ENCODE results near the gene CREB5. TPM values are rescaled to one million over a fixed set of nuclear protein-coding genes. Genes with fewer than 3 reads are reported as not detected.

CREB5 gene
- polyA plus RNA-seq (ENCODE audit: low read depth in 6 of 6), result under 1 TPM in 2 of 6 donors, not detected in 4; 0.40 to 0.66 TPM

DNA sequence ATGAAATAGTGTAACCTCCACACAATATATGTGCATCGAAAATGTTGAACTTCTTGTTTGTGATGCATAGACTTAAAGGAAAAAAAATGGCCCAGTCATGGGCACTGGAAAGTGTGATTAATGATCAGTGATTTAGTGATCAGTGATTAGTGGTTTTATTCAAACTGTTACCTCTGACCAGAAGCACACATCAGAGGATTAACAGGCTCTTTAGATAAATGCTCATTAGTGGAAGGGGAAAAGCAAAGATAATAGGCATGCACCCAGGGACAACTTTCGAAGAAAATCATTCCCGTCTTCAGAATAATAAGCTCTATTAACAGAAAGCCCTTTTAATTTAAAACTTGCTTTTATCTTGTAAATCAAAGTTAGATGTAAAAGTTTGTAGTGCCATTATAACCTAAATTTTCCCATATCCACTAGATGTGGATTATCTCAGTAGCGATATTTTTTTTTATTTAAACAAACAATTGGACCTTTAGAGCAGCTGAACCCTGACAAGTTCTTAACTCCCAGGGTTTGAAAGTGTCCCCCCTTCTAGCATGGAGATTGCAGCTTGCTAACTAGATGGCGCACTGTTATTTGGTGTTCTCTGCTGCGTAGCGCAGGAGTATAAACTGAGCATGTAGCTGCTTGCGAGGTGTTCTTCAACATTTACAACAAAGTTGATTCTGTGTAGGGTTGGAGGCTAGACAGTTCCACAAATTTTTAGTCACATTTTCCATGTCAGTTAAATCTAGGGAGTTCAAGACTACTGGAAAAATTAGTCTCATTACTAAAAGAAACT is at the start of gene CREB5:
Gene CREB5, plus strand, starts transcription at position 643 of the 787 bp plus-strand sequence. CDS start 397 bp downstream, outside the sequence.
- H3K4me3 Mint-ChIP-seq, result peak within 1 kb of the TSS in 6 of 8 donors; percentile 86 to 93 (median 92)
- H3K27ac Mint-ChIP-seq, result peak within 1 kb of the TSS in 1 of 6 donors; percentile 5
- H3K4me1 Mint-ChIP-seq, result peaks cover 22 to 29% (median 28%) of the 10 kb centered on the region in 3 donors
- H3K9me3 Mint-ChIP-seq, result peaks cover 0 to 4% (median 0%) of the 10 kb centered on the region in 7 donors
- no peaks in the 10 kb centered on the region for H3K36me3 Mint-ChIP-seq
- no peak for ATAC-seq (ENCODE audit: low read depth in 2 of 2)
- DNase-seq, result no peak
- H3K27me3 Mint-ChIP-seq, result peaks cover 69 to 88% (median 80%) of the 10 kb centered on the region in 3 donors

GRCh38 chr7:28362812-28363211 is 49.5 kb upstream of the CREB5 start:
- Mint-ChIP-seq H3K4me1 (peaks cover 0 to 6% (median 2%) of the 10 kb centered on the region in 3 donors), H3K27ac (no peak overlapping the region), H3K9me3 (peaks cover 7 to 17% (median 12%) of the 10 kb centered on the region in 7 donors), H3K4me3 (no peak overlapping the region), H3K27me3 (peaks cover 0 to 27% (median 25%) of the 10 kb centered on the region in 3 donors), H3K36me3 (peaks cover 15 to 21% of the 10 kb centered on the region in 2 donors)
- no peak for DNase-seq
- ATAC-seq (ENCODE audit: low read depth in 2 of 2), result peak; percentile 37 to 57

GRCh38 chr7:28364082-28364481 is 48.2 kb upstream of the CREB5 start:
- Mint-ChIP-seq H3K9me3 (peaks cover 7 to 17% (median 12%) of the 10 kb centered on the region in 7 donors), H3K36me3 (peaks cover 15 to 21% of the 10 kb centered on the region in 2 donors), H3K27ac (no peak overlapping the region), H3K4me1 (peaks cover 0 to 6% (median 3%) of the 10 kb centered on the region in 3 donors), H3K4me3 (no peak overlapping the region), H3K27me3 (peaks cover 0 to 32% (median 28%) of the 10 kb centered on the region in 3 donors)
- ATAC-seq (ENCODE audit: low read depth in 2 of 2) (no peak), DNase-seq (no peak)

GRCh38 chr7:28369523-28369922 is 42.8 kb upstream of the CREB5 start:
- no peak overlapping the region for H3K4me3 Mint-ChIP-seq
- H3K27me3 Mint-ChIP-seq, result peaks cover 4 to 40% (median 37%) of the 10 kb centered on the region in 3 donors
- peaks cover 5 to 12% (median 9%) of the 10 kb centered on the region in 7 donors for H3K9me3 Mint-ChIP-seq
- ATAC-seq (ENCODE audit: low read depth in 2 of 2), result no peak
- peaks cover 0 to 3% (median 0%) of the 10 kb centered on the region in 3 donors for H3K4me1 Mint-ChIP-seq
- H3K27ac Mint-ChIP-seq, result no peak overlapping the region
- peaks cover 11 to 12% of the 10 kb centered on the region in 2 donors for H3K36me3 Mint-ChIP-seq
- no peak for DNase-seq

DNA sequence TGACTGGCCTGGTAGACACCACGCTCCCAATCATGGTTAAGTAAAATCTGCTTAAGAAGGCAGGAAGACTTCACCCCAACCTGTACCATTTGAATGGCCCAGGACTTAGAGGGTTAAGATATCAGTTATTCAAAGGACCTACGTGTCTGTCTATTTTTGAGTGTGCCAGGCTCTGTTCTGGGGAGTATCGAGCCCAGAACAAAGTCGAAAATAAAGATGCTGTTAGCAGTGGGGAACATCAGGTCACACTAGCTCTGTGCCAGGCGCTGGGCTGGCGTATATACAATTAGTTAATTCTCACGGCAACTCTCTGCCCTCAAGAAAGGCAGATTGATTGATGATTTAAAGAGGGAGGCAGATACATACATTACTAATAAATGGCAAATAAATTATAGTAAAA is 40.5 kb upstream of the CREB5 start:
- peaks cover 17 to 42% (median 26%) of the 10 kb centered on the region in 3 donors for H3K27me3 Mint-ChIP-seq
- DNase-seq, result no peak
- no peak overlapping the region for H3K27ac Mint-ChIP-seq
- no peaks in the 10 kb centered on the region for H3K36me3 Mint-ChIP-seq
- H3K4me3 Mint-ChIP-seq, result no peak overlapping the region
- H3K9me3 Mint-ChIP-seq, result peaks cover 0 to 3% (median 0%) of the 10 kb centered on the region in 7 donors
- ATAC-seq (ENCODE audit: low read depth in 2 of 2), result no peak
- peaks cover 0 to 3% (median 0%) of the 10 kb centered on the region in 3 donors for H3K4me1 Mint-ChIP-seq

GRCh38 chr7:28373990-28374389 is 38.3 kb upstream of the CREB5 start:
- Mint-ChIP-seq H3K27ac (no peak overlapping the region), H3K36me3 (no peaks in the 10 kb centered on the region), H3K9me3 (peaks cover 0 to 3% (median 0%) of the 10 kb centered on the region in 7 donors), H3K4me1 (no peaks in the 10 kb centered on the region), H3K27me3 (peaks cover 17 to 36% (median 27%) of the 10 kb centered on the region in 3 donors), H3K4me3 (no peak overlapping the region)
- no peak for ATAC-seq (ENCODE audit: low read depth in 2 of 2)
- no peak for DNase-seq

GRCh38 chr7:28375729-28376128 is 36.6 kb upstream of the CREB5 start:
- DNase-seq, result no peak
- no peak overlapping the region for H3K27ac Mint-ChIP-seq
- H3K4me3 Mint-ChIP-seq, result no peak overlapping the region
- H3K27me3 Mint-ChIP-seq, result peaks cover 23 to 34% (median 32%) of the 10 kb centered on the region in 3 donors
- H3K9me3 Mint-ChIP-seq, result peaks cover 0 to 2% (median 0%) of the 10 kb centered on the region in 7 donors
- no peak for ATAC-seq (ENCODE audit: low read depth in 2 of 2)
- H3K36me3 Mint-ChIP-seq, result no peaks in the 10 kb centered on the region
- no peaks in the 10 kb centered on the region for H3K4me1 Mint-ChIP-seq

GRCh38 chr7:28376634-28377033 is 35.7 kb upstream of the CREB5 start:
- Mint-ChIP-seq H3K9me3 (no peaks in the 10 kb centered on the region), H3K27me3 (peaks cover 24 to 32% (median 28%) of the 10 kb centered on the region in 3 donors), H3K4me1 (no peaks in the 10 kb centered on the region), H3K36me3 (no peaks in the 10 kb centered on the region), H3K27ac (no peak overlapping the region), H3K4me3 (no peak overlapping the region)
- DNase-seq (no peak), ATAC-seq (ENCODE audit: low read depth in 2 of 2) (no peak)

DNA sequence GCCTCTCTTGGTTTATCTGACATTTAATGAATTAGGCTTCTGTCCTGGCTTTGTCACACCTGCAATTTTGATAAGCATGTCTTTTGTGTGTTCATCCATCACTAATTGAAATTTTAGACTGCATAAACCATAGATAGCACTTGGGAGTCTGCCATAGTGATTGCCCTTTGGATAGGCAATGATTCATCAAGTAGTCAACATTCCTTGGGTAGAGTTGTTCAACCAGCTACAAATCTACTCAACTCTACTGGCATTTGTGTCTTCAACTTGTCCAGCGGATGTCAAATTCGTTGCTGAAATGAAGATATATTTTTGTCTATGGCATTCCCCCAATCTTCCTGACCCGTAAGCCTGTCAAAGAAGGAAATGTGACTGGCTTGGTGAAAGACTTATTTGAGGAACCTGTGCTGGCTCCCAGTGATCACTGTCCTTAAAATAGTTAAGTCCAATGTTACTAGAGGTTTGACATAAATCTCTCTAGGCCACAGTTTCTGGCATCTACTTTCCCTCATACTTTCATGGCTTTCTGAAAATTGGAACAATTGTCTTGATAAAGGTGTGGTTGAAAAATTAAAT is 33.7 kb upstream of the CREB5 start:
- DNase-seq (no peak), ATAC-seq (ENCODE audit: low read depth in 2 of 2) (no peak)
- no peaks in the 10 kb centered on the region for H3K36me3 Mint-ChIP-seq
- peaks cover 24 to 28% (median 26%) of the 10 kb centered on the region in 3 donors for H3K27me3 Mint-ChIP-seq
- H3K4me3 Mint-ChIP-seq, result no peak overlapping the region
- no peaks in the 10 kb centered on the region for H3K9me3 Mint-ChIP-seq
- H3K27ac Mint-ChIP-seq, result no peak overlapping the region
- no peaks in the 10 kb centered on the region for H3K4me1 Mint-ChIP-seq

DNA sequence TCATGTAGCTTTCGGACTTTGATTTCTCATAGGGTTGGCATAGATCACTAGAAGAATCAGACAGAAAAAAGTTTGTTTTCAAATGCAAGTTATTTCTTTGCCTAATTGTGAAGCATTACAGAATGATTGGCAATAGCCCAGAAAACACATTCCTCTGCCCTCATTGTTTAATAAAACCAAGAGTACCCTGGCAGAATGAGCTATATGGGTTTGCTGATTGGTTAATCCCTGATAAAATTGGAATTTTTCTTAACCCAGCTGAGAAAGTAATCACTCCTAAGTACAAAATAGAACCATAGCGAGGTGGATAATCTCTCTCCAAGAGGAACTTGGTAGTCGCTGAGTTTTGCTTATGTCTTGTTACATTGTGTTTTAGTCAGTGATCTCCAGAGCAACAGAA is 30.9 kb upstream of the CREB5 start:
- no peak for DNase-seq
- Mint-ChIP-seq H3K4me1 (no peaks in the 10 kb centered on the region), H3K27me3 (peaks cover 11 to 24% (median 19%) of the 10 kb centered on the region in 3 donors), H3K4me3 (no peak overlapping the region), H3K27ac (peak overlapping the region in 1 of 6 donors; percentile 4), H3K36me3 (no peaks in the 10 kb centered on the region), H3K9me3 (no peaks in the 10 kb centered on the region)
- ATAC-seq (ENCODE audit: low read depth in 2 of 2), result no peak

DNA sequence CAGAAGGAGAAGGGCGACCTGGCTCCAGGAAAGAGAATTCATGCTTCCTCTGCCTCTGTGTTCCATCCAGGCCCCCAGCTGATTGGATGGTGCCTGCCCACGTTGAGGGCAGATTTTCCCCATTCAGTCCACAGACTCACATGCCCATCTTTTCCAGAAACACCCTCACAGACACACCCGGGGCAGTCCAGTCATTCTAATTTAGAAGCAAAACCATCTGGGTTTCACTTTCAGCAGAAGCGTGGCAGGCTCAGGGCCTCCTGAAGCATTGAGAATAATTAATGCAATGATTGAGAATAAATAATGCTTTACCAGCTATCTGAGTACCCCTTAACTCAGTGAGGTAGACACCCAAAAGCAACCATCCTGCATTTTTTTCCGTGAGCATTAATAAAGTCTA is 30.2 kb upstream of the CREB5 start:
- Mint-ChIP-seq H3K4me3 (no peak overlapping the region), H3K27me3 (peaks cover 9 to 17% (median 12%) of the 10 kb centered on the region in 3 donors), H3K4me1 (no peaks in the 10 kb centered on the region), H3K9me3 (no peaks in the 10 kb centered on the region), H3K27ac (no peak overlapping the region), H3K36me3 (no peaks in the 10 kb centered on the region)
- ATAC-seq (ENCODE audit: low read depth in 2 of 2) (no peak), DNase-seq (no peak)

GRCh38 chr7:28383975-28384374 is 28.3 kb upstream of the CREB5 start:
- Mint-ChIP-seq H3K27ac (no peak overlapping the region), H3K4me1 (no peaks in the 10 kb centered on the region), H3K4me3 (no peak overlapping the region), H3K9me3 (no peaks in the 10 kb centered on the region), H3K27me3 (peaks cover 4 to 16% (median 10%) of the 10 kb centered on the region in 3 donors), H3K36me3 (no peaks in the 10 kb centered on the region)
- DNase-seq (no peak), ATAC-seq (ENCODE audit: low read depth in 2 of 2) (no peak)

DNA sequence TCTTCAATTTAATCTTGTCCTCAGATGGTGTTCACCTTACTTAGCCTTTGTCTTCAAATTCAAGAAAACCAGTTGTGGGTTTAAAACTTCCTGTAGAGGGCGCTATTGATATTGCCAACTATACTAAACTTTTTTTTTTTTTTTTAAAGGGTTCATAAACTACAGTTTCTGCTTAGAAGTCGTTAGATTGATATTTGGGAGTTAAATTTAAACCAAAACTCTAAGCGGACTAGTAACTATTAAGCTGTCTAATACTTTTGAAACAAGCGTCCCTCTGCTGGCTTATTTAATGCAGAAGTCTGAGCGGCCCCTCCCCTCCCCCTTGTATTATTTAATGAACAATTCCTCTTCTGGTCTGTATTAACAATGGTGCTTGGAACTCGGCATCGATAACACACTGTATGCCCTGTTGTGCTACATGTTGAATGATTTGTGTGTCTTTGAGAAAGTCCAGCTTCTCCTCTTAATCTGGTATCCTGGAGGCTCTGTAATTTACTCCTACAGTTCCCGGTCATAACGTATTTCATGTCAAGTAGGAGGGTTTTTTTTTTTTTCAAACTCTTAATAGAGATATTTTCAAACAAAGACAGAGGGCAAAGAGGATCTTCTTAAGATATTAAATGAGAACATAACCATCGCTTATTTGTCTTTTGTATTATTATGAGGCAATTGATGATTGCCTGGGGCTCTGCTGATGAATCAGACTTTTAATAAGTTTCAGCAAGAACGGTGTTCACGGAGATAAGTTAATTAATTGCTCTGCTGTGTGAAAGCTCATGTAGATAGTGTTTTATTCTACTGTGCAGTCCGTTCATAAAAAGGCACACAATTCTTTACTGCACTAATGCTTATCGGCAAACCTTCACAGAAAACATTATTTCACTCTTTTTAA is 22.6 kb upstream of the CREB5 start:
- H3K4me1 Mint-ChIP-seq, result peaks cover 0 to 7% (median 4%) of the 10 kb centered on the region in 3 donors
- ATAC-seq (ENCODE audit: low read depth in 2 of 2), result peak in 1 of 2 donors; percentile 36
- peaks cover 14 to 47% (median 43%) of the 10 kb centered on the region in 3 donors for H3K27me3 Mint-ChIP-seq

More for the DNA sequence above, 22.6 kb upstream of the CREB5 start:
- H3K9me3 Mint-ChIP-seq, result peaks cover 0 to 8% (median 6%) of the 10 kb centered on the region in 7 donors
- H3K27ac Mint-ChIP-seq, result peak overlapping the region in 2 of 6 donors; percentile 15 to 77
- DNase-seq, result peak; percentile 50
- peak overlapping the region in 1 of 8 donors; percentile 3 for H3K4me3 Mint-ChIP-seq
- H3K36me3 Mint-ChIP-seq, result no peaks in the 10 kb centered on the region

Data from naive B cell (primary cell).